ENCODE results near the gene SLC9A9. TPM values are rescaled to one million over a fixed set of nuclear protein-coding genes. Genes with fewer than 3 reads are reported as not detected.

Gene SLC9A9
- polyA plus RNA-seq, 1 donor (not counting 4 experiments of a cell fraction or from before 2014, with no cell fraction given), result 5.2 TPM

- Histone ChIP-seq H3K79me2 (ENCODE audit: control insufficient read depth, insufficient read depth, low read length) (no peaks in the 10 kb centered on the region), H2AFZ (ENCODE audit: control insufficient read depth, low read length) (no peak overlapping the region), H3K9me3 (ENCODE audit: control insufficient read depth, low read depth, low read length) (no peaks in the 10 kb centered on the region), H3K4me2 (ENCODE audit: control insufficient read depth, extremely low read depth, insufficient read depth, low read depth, low read length) (no peak overlapping the region), H3K4me1 (ENCODE audit: control insufficient read depth, extremely low read depth, insufficient read depth, low read length) (no peaks in the 10 kb centered on the region), H3K27me3 (ENCODE audit: control insufficient read depth, extremely low read depth, insufficient read depth, low read length) (no peaks in the 10 kb centered on the region), H4K20me1 (ENCODE audit: control insufficient read depth, extremely low read depth, insufficient read depth, low read length) (no peaks in the 10 kb centered on the region), H3K9me1 (ENCODE audit: control insufficient read depth, extremely low read depth, insufficient read depth, low read length) (no peaks in the 10 kb centered on the region), H3K36me3 (ENCODE audit: control insufficient read depth in 2 of 2, extremely low read depth in 1 of 2, insufficient read depth in 2 of 2, low read length in 2 of 2) (no peaks in the 10 kb centered on the region), H3K4me3 (ENCODE audit: control insufficient read depth in 2 of 3, extremely low read depth in 1 of 3, insufficient read depth in 2 of 3, low read depth in 1 of 3, low read length in 3 of 3) (no peak overlapping the region), H3K27ac (ENCODE audit: control insufficient read depth, insufficient read depth, low read length) (no peak overlapping the region), H3K9ac (ENCODE audit: control insufficient read depth, extremely low read depth, insufficient read depth, low read length) (no peak overlapping the region)
- dilution Hi-C loops (cut with MboI; ENCODE audit: extremely low pct_ligation_motif_present, low sequenced_read_pairs), result no loop called here
- FAIRE-seq, result no peak
- TF ChIP-seq EZH2 (IDR thresholded peaks at IDR 0.05; ENCODE audit: low read length) (no peak), CTCF (optimal IDR thresholded peaks at IDR 0.05 in 1 of 3, IDR thresholded peaks at IDR 0.05 in 1 of 3, conservative IDR thresholded peaks at IDR 0.05 in 1 of 3; ENCODE audit: extremely low read depth in 1 of 3, insufficient read depth in 2 of 3, low read length in 3 of 3) (no peak)
- DNase-seq (ENCODE audit: low read depth, low spot score), result no peak
Measured at GRCh38 chr3:143716731-143717130, 131.5 kb downstream of the SLC9A9 start.

GRCh38 chr3:143712522-143712921 lies 135.7 kb downstream of the SLC9A9 start:
- no peaks in the 10 kb centered on the region for H4K20me1 ChIP-seq (ENCODE audit: control insufficient read depth, extremely low read depth, insufficient read depth, low read length)
- no peak overlapping the region for H3K4me3 ChIP-seq (ENCODE audit: control insufficient read depth in 2 of 3, extremely low read depth in 1 of 3, insufficient read depth in 2 of 3, low read depth in 1 of 3, low read length in 3 of 3)
- H2AFZ ChIP-seq (ENCODE audit: control insufficient read depth, low read length), result no peak overlapping the region
- dilution Hi-C loops (cut with MboI; ENCODE audit: extremely low pct_ligation_motif_present, low sequenced_read_pairs), result no loop called here
- H3K4me1 ChIP-seq (ENCODE audit: control insufficient read depth, extremely low read depth, insufficient read depth, low read length), result no peaks in the 10 kb centered on the region
- FAIRE-seq (no peak), DNase-seq (ENCODE audit: low read depth, low spot score) (no peak)
- no peak overlapping the region for H3K9ac ChIP-seq (ENCODE audit: control insufficient read depth, extremely low read depth, insufficient read depth, low read length)
- H3K27me3 ChIP-seq (ENCODE audit: control insufficient read depth, extremely low read depth, insufficient read depth, low read length), result no peaks in the 10 kb centered on the region
- H3K9me3 ChIP-seq (ENCODE audit: control insufficient read depth, low read depth, low read length), result no peaks in the 10 kb centered on the region
- no peaks in the 10 kb centered on the region for H3K9me1 ChIP-seq (ENCODE audit: control insufficient read depth, extremely low read depth, insufficient read depth, low read length)
- H3K4me2 ChIP-seq (ENCODE audit: control insufficient read depth, extremely low read depth, insufficient read depth, low read depth, low read length), result no peak overlapping the region
- no peaks in the 10 kb centered on the region for H3K36me3 ChIP-seq (ENCODE audit: control insufficient read depth in 2 of 2, extremely low read depth in 1 of 2, insufficient read depth in 2 of 2, low read length in 2 of 2)
- no peak overlapping the region for H3K27ac ChIP-seq (ENCODE audit: control insufficient read depth, insufficient read depth, low read length)
- H3K79me2 ChIP-seq (ENCODE audit: control insufficient read depth, insufficient read depth, low read length), result no peaks in the 10 kb centered on the region
- TF ChIP-seq CTCF (optimal IDR thresholded peaks at IDR 0.05 in 1 of 3, IDR thresholded peaks at IDR 0.05 in 1 of 3, conservative IDR thresholded peaks at IDR 0.05 in 1 of 3; ENCODE audit: extremely low read depth in 1 of 3, insufficient read depth in 2 of 3, low read length in 3 of 3) (no peak), EZH2 (IDR thresholded peaks at IDR 0.05; ENCODE audit: low read length) (no peak)

All from keratinocyte (primary cell).